Vagina (tissue), 2 donors: ENCODE results near the gene ZNF578.

ENCODE experiments used
- POLR2A ChIP-seq, 2 donors: fragments of 450-650 bp; IDR thresholded peaks; one replicate each; pipeline ENCODE4 v1.6.1; 2017; ENCODE audit warnings: antibody characterized with exemption in 2 of 2, mild to moderate bottlenecking in 2 of 2, moderate library complexity in 2 of 2
- POLR2AphosphoS5 ChIP-seq, 2 donors: sonication (generic); formaldehyde crosslinking; IDR thresholded peaks; one replicate each; pipeline ENCODE4 v1.9.0; 2017; ENCODE audit warnings: antibody characterized with exemption in 2 of 2, mild to moderate bottlenecking in 2 of 2, low read depth in 1 of 2; ENCODE audit not compliant: insufficient read depth in 1 of 2
- TF ChIP-seq, protein P1 (sequence below), 3 experiments: fragments of 450-650 bp in 2 of 3; fragments of 200-600 bp in 1 of 3; sonication (generic) in 1 of 3; IDR thresholded peaks; one replicate each; pipeline ENCODE4 v1.5.1; 2017 to 2019; ENCODE audit warnings: antibody characterized with exemption in 3 of 3, mild to moderate bottlenecking in 2 of 3, moderate library complexity in 2 of 3

DNA sequence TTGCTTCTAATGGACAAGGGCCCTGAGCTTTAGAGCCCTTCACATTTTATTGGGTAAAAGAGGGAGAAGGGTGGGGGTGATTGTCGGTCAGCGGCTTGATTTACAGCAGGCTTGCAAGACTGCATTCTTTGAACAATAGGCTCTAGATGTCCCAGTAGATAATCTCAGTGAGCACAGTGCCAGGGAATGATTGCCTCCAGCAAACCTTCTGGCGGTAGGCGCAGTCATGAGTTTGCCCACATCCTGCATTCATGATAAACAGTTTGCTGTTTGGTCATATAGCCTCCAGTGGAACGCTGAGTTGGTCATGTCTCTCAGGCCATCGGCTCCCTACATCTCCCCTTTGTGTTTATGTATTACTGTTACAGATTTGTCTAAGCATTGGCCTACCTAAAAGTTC lies 43.1 kb upstream of the ZNF578 start:
- TF ChIP-seq POLR2A (IDR thresholded peaks at IDR 0.05) (no peak), POLR2AphosphoS5 (IDR thresholded peaks at IDR 0.05; ENCODE audit: insufficient read depth in 1 of 2, low read depth in 1 of 2) (no peak)
- TF ChIP-seq, protein P1, sequence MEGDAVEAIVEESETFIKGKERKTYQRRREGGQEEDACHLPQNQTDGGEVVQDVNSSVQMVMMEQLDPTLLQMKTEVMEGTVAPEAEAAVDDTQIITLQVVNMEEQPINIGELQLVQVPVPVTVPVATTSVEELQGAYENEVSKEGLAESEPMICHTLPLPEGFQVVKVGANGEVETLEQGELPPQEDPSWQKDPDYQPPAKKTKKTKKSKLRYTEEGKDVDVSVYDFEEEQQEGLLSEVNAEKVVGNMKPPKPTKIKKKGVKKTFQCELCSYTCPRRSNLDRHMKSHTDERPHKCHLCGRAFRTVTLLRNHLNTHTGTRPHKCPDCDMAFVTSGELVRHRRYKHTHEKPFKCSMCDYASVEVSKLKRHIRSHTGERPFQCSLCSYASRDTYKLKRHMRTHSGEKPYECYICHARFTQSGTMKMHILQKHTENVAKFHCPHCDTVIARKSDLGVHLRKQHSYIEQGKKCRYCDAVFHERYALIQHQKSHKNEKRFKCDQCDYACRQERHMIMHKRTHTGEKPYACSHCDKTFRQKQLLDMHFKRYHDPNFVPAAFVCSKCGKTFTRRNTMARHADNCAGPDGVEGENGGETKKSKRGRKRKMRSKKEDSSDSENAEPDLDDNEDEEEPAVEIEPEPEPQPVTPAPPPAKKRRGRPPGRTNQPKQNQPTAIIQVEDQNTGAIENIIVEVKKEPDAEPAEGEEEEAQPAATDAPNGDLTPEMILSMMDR (IDR thresholded peaks at IDR 0.05) = no peak
